Measurements from ENCODE around the gene GIMAP5.

Gene GIMAP5

DNA sequence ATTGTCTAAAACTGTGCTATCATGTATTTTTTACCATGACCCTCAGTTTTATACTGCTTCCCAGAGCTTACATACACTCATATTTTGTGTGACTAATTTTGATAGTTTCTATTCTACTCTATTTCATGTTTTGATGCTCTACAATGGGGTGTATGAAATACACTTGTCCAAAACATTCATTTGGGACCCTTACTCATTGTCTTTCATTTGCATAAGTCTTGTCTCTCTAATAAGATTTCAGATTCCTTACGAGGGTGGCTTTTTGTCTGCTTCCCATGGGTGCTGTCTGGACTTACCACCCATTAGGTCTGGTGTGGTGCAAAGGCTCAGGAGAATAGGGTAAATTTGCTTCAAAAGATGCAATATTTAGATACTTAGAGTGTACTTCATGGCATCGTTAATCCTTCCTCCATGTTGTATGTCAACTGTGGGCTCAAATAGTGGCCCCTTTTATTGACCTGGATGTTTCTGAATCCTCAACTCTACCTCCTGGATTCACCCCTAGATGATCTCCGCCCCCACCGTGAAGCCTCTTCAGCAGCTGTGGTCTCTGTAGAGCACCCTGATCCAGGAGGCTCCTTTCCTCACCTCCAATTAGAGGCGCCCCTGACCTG, 3.6 kb upstream of the GIMAP5 start:
- intact Hi-C loops (cut with DNase I) = no loop called here
- no peak for DNase-seq

- intact Hi-C loops (cut with DNase I) = no loop called here
- no peak for DNase-seq
Measured at GRCh38 chr7:150734254-150734653, 3.0 kb upstream of the GIMAP5 start.

DNA sequence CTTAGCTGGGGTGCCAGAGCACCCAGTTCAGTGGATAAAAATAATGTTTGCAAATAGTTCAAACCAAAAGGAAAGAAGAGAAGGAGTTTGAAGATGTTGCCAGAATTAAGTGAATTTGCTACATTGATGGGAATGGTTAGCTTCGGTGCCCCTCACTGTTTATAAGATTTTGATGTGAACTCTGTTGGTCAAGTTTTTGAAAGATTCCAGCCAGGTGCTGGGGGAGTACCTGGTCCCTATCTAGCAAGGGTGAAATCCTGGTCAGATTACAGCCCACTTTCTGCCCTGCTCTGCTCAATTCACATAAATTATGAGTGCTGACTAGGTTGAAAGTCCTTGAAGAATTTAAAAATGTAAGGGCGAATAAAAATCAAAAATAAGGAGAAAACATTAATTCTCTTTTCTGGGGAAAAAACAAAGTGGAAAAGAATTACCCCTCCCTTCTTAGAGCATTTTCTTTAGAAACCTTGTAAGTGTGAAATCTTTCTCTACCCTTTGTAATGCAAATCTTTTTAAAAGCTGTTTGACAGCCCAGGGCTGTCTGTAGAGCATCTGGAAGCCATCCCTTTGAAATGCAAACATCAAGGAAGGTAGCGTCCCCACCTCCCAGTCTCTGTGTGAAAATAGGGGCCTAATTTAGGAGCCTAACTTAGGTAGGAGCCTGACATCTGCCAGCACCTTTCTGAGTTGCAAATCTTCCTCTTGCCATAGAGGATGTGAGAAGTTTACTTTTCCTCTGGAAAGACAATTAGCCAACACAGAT, 1.4 kb upstream of the GIMAP5 start:
- intact Hi-C loops (cut with DNase I) = no loop called here
- no peak for DNase-seq

DNA sequence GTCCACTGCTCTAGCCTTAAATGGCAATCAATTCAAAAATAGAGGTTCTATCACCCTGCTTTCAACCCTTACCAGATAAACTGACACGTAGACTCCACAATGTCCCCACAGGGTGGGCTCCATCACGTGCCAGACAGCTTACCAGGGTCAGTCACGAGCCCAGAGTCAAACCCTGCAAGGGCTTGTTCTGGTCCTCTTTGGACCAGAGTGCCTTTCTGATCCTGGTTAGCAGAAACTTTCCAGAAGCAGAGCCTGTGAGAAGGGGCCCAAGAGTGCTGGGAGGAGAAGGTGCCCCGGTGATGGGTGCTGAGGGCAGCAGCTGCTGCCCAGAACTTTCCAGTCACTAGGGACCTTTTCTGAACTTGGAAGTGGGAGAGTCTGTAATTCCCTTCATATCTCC, 354 bp upstream of the GIMAP5 start:
- DNase-seq = no peak
- intact Hi-C loops (cut with DNase I) = no loop called here

- intact Hi-C loops (cut with DNase I) = no loop called here
- DNase-seq = no peak
Measured at GRCh38 chr7:150738092-150738491, 874 bp downstream of the GIMAP5 start.

DNA sequence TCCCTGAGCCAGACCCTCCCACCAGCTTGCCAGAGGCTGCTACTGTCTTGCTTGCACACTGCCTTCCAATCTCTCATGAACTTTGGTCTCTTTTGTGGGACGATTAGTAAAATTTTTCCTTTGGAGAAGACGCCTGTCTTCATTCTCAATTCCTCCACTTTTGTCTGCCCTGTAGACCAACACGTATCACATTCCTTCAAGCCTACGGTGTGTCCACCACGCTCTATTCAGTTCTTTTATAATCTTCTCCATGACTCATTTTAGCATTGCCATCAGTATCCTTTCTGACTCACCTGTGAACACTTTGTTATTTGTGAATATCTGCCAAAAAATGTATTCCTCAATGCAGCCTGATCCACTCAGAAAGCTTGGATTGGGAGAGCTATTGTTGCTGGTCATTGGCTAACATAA, 1.4 kb downstream of the GIMAP5 start:
- DNase-seq = no peak
- intact Hi-C loops (cut with DNase I) = no loop called here

GRCh38 chr7:150739033-150739432, 1.8 kb downstream of the GIMAP5 start:
- no peak for DNase-seq
- intact Hi-C loops (cut with DNase I) = no loop called here

- no peak for DNase-seq
- intact Hi-C loops (cut with DNase I) = no loop called here
Measured at GRCh38 chr7:150740053-150740452, 2.8 kb downstream of the GIMAP5 start.

DNA sequence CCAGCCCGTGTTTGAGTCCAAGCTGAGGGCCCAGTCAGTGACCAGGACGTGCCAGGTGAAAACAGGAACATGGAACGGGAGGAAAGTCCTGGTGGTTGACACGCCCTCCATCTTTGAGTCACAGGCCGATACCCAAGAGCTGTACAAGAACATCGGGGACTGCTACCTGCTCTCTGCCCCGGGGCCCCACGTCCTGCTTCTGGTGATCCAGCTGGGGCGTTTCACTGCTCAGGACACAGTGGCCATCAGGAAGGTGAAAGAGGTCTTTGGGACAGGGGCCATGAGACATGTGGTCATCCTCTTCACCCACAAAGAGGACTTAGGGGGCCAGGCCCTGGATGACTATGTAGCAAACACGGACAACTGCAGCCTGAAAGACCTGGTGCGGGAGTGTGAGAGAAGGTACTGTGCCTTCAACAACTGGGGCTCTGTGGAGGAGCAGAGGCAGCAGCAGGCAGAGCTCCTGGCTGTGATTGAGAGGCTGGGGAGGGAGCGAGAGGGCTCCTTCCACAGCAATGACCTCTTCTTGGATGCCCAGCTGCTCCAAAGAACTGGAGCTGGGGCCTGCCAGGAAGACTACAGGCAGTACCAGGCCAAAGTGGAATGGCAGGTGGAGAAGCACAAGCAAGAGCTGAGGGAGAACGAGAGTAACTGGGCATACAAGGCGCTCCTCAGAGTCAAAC, 5.2 kb downstream of the GIMAP5 start:
- DNase-seq = no peak
- intact Hi-C loops (cut with DNase I) = no loop called here

GRCh38 chr7:150744041-150744656, 6.9 kb downstream of the GIMAP5 start:
- intact Hi-C loops (cut with DNase I) = no loop called here

GRCh38 chr7:150745086-150745485, 7.9 kb downstream of the GIMAP5 start:
- DNase-seq = no peak
- intact Hi-C loops (cut with DNase I) = no loop called here

More at GRCh38 chr7:150744041-150744656, 6.9 kb downstream of the GIMAP5 start:
- DNase-seq = no peak

- intact Hi-C loops (cut with DNase I) = no loop called here
- DNase-seq = no peak
Measured at GRCh38 chr7:150745876-150746275, 8.7 kb downstream of the GIMAP5 start.

- no peak for DNase-seq
- intact Hi-C loops (cut with DNase I) = no loop called here
Measured at GRCh38 chr7:150746921-150747320, 9.7 kb downstream of the GIMAP5 start.

GRCh38 chr7:150748376-150748775, 11.2 kb downstream of the GIMAP5 start:
- intact Hi-C loops (cut with DNase I) = no loop called here
- no peak for DNase-seq

DNA sequence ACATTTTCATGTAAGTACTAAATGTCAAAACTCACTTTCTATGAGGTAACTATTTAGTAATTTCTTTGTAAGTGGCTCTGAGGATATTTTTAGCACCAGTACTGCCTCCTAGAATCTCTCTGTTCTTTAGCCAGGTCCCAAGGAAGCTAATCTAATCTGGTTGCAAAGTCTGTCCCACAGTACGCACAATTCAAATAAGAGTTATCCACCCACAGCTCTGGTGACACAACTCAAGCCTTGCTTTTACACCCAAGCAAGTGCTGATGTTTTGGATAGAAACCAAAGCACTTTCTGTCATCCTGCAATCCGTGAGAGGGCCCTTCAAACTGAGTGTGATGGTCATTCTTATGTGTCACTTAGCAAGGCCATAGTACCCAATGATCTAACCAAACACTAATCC, 14.5 kb downstream of the GIMAP5 start:
- no peak for DNase-seq
- intact Hi-C loops (cut with DNase I) = no loop called here

DNA sequence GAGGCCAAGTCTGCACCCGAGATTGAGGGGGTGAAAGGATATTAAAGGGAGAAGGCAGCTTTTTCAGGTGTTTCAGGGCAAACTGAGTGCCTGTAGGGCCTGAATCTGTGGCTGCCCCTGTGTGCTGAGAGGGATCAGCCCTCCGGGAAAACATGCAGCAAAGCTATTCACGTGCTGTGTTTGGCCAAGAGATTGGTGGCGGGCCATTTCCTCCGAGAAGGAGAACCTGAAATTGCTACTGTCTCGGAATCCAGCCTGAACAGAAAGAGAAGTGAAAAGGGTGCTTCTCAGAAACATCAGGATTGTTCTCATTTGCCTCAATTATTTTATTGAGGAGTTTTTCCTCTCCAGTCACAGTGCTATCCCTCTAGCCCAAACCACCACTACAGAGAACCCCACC, 16.0 kb downstream of the GIMAP5 start:
- intact Hi-C loops (cut with DNase I) = no loop called here
- DNase-seq = no peak

DNA sequence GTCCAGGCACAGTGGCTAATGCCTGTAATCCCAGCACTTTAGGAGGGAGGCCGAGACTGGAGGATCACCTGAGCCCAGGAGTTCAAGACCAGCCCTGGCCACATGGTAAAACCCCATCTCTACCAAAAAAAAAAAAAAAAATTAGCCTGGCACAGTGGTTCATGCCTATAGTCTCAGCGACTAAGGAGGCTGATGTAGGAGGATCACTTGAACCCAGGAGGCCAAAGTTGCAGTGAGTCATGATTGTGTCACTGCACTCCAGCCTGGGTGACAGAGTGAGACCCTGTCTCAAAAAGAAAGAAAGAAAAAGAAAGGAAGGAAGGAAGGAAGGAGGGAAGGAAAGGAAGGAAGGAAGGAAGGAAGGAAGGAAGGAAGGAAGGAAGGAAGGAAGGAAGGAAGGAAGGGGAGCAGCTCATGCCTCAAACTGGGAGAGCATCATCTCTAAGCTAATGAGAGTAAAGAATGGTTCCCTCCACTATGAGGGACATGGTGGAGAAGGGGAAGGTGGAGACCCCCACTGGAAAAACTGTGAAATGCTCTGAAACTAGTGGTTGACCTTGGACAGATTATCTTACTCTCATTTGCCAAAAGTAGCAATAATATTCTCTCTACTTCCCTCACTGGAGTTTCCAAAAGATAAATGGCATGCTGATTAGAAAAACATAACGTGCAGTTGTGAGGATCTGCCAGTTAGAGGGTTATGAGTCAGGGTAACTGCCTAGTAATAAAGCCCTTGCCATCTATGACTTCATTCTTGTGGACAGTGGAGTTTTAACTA, 16.8 kb downstream of the GIMAP5 start:
- DNase-seq = no peak
- intact Hi-C loops (cut with DNase I) = no loop called here

DNA sequence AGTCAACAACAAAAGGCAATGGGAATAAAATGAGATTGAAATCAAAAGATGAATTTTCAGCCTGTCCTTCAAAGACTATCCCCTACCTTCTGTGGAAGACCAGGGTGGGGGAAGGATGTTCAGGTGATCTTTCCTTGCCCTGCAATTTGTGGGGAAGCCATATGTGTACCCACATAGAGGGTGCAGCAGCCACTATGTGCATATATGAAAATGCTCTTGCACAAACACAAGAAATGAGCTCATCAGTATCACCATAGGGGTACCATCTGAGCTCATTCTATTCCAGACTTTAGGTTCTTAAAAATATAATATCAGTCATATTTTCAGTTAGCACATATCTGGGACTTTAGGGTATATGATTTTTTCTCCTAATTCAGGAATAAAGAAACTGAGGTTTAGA, 17.7 kb downstream of the GIMAP5 start:
- intact Hi-C loops (cut with DNase I) = no loop called here
- DNase-seq = no peak

GRCh38 chr7:150755473-150756099, 18.4 kb downstream of the GIMAP5 start:
- no peak for DNase-seq
- intact Hi-C loops (cut with DNase I) = loop anchor here (1.0 kb wide), 1 partner anchor 307 kb away; no protein-coding TSS in a partner anchor

DNA sequence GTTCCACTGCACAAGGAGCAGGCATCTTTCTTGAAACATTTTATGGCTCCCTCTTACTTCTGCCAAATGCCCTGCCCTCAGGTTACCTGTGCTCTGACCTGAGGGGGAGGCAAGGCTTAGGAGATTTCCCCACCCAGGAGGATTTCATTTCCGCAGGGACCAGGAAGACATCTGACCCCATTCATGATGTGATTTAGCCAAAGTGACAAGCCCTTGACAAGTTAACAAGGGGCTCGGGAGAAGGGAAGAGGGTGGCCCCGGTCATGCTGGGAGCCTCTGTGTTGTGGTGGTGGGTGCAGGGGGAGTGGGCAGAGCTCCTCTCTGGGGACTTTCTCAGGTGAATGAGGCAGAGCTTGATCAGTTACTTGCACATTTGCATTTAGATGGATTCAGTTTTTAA, 18.9 kb downstream of the GIMAP5 start:
- intact Hi-C loops (cut with DNase I) = loop anchor here (1.0 kb wide), 1 partner anchor 308 kb away; no protein-coding TSS in a partner anchor
- DNase-seq = no peak

Measured in posterior cingulate gyrus (tissue), 11 donors.